GM23248 (cell line): ENCODE measurements around the gene UGDH.

Source experiments
- EZH2 ChIP-seq: fragments of 200-600 bp; sonication (generic); IDR thresholded peaks from 2 replicates; pipeline ENCODE4 v1.6.1; 2018; ENCODE audit warnings: antibody characterized with exemption, mild to moderate bottlenecking; ENCODE audit not compliant: insufficient read depth, poor library complexity, severe bottlenecking
- EZH2phosphoT487 ChIP-seq: fragments of 200-600 bp; sonication (generic); IDR thresholded peaks from 2 replicates; pipeline ENCODE4 v1.6.1; 2018; ENCODE audit warnings: antibody characterized with exemption, moderate library complexity, mild to moderate bottlenecking, low read depth; ENCODE audit not compliant: insufficient read depth

GRCh38 chr4:39565878-39566600 is 38.8 kb upstream of the UGDH start:
- no peak for TF ChIP-seq EZH2
- no peak for TF ChIP-seq EZH2phosphoT487
